ENCODE results near the gene DNAAF1.
A peak's percentile ranks its signal among the peaks of the same experiment; 100 is the strongest.
"Not testable (repeated sequence)": the region's sequence is repeated elsewhere in the genome, so short reads cannot be mapped to it uniquely, and the experiment has no call there.

Gene DNAAF1

GRCh38 chr16:84186685-84187437, 41.8 kb downstream of the DNAAF1 start, which contains the start of gene TAF1C:
Gene TAF1C (minus strand): TSS chr16:84187057. CDS start chr16:84184988, 2,069 bp downstream.
- DNase-seq: peak; percentile 70

- no peak for DNase-seq
Observed at GRCh38 chr16:84190731-84191388, 45.8 kb downstream of the DNAAF1 start, which contains the start of gene ADAD2. Gene ADAD2 (plus strand): TSS chr16:84191157. CDS start chr16:84191231, 74 bp downstream.

- no peak for DNase-seq
Observed at GRCh38 chr16:84191466-84191865, 46.4 kb downstream of the DNAAF1 start.

- no peak for DNase-seq
Observed at GRCh38 chr16:84193480-84193879, 48.4 kb downstream of the DNAAF1 start.

GRCh38 chr16:84194018-84194417, 48.9 kb downstream of the DNAAF1 start:
- no peak for DNase-seq

GRCh38 chr16:84194470-84195200, 49.5 kb downstream of the DNAAF1 start:
- DNase-seq: no peak

GRCh38 chr16:84195201-84196093, 50.3 kb downstream of the DNAAF1 start:
- DNase-seq: no peak

GRCh38 chr16:84196101-84196500, 51.0 kb downstream of the DNAAF1 start:
- DNase-seq: no peak

GRCh38 chr16:84196727-84197394, 51.8 kb downstream of the DNAAF1 start:
- no peak for DNase-seq

GRCh38 chr16:84197466-84198128, 52.5 kb downstream of the DNAAF1 start:
- DNase-seq: no peak

- no peak for DNase-seq
Observed at GRCh38 chr16:84198401-84198800, 53.3 kb downstream of the DNAAF1 start.

GRCh38 chr16:84199097-84199496, 54.0 kb downstream of the DNAAF1 start:
- no peak for DNase-seq

GRCh38 chr16:84199861-84200260, 54.8 kb downstream of the DNAAF1 start:
- DNase-seq: no peak

- DNase-seq: not testable (repeated sequence)
Observed at GRCh38 chr16:84204551-84204950, 59.4 kb downstream of the DNAAF1 start.

GRCh38 chr16:84205123-84205522, 60.0 kb downstream of the DNAAF1 start:
- DNase-seq: not testable (repeated sequence)

- no peak for DNase-seq
Observed at GRCh38 chr16:84205976-84206691, 61.0 kb downstream of the DNAAF1 start.

GRCh38 chr16:84207251-84207650, 62.1 kb downstream of the DNAAF1 start:
- no peak for DNase-seq

GRCh38 chr16:84207879-84208278, 62.8 kb downstream of the DNAAF1 start:
- no peak for DNase-seq

- DNase-seq: no peak
Observed at GRCh38 chr16:84209989-84210388, 64.9 kb downstream of the DNAAF1 start.

- DNase-seq: no peak
Observed at GRCh38 chr16:84212154-84212553, 67.0 kb downstream of the DNAAF1 start.

GRCh38 chr16:84212631-84213030, 67.5 kb downstream of the DNAAF1 start:
- DNase-seq: no peak
